ENCODE data around the gene SCNN1G.
A peak's percentile ranks its signal among the peaks of the same experiment; 100 is the strongest.

Gene SCNN1G

DNA sequence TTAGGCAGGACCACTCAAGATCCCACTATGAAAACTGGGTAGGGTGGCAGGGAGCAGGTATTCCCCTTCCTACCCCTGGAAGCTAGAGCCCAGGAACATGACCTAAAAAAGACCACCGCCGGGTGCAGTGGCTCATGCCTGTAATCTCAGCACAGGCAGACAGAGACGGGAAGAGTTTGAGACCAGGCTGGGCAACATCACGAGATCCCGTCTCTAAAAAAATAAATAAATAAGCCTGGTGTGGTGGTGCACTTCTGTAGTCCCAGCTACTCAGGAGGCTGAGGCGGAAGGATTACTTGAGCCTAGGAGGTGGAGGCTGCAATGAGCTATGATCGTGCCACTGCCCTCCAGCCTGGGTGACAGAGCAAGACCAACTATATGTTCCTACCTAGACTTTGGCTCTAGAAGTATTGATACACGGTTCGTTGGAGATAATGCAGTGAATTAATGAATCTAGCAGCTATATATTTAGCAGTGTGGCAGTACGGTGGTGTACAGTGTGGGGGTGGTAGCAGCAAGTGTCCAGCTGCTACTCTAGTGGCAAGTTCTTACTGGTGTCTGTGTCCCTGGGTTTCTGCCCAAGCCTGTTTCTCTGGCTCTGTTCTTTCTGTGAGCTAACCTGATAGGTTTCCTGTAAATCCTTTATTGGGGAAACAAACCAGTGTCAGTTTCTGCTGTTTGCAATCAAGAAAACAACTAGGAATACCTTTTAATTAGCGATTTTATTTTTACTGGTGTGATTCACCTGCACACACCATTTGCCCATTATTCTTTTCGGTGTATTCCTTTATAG lies 30.0 kb upstream of the SCNN1G start:
- no peak for DNase-seq (ENCODE audit: low spot score)

DNA sequence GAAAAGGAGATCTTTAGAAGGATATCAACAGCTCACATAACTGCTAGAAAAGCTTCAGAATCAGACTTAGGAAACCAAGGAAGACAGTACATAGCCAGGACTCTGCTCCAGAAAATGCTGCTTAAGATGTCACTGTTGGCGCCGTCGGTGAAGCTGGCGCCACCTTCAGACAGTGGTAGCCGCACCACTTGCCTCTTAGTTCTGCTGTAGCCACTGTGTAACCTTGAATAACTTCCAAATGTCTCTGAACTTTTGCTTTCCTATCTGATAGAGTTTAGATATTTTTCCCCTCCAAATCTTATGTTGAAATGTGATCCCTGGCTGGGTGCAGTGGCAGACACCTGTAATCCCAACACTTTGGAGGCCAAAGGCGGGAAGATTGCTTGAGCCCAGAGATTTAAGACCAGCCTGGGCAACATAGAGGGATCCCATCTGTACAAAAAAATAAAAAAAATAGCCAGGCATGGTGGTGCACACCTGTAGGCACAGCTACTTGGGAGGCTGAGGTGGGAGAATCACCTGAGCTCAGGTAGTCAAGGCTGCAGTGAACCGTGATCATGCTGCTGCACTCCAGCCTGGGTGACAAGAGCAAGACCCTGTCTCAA lies 27.0 kb upstream of the SCNN1G start:
- DNase-seq (ENCODE audit: low spot score), result no peak

DNA sequence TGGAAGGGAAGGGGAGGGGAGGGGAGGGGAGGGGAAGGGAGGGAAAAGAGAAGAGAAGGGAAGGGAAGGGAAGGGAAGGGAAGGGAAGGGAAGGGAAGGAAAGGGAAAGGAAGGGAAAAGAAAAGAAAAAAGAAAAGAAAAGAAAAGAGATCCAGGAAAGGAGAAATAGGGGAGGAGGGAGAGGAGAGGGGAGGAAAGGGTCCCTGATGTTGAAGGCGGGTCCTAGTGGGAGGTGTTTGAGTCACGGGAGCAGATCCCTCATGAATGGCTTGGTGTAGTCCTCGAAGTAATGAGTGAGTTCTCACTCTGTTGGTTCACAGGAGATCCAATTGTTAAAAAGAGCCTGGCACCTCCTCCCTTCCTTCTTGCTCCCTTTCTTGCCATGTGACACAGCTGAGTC lies 26.4 kb upstream of the SCNN1G start:
- DNase-seq (ENCODE audit: low spot score), result no peak

DNA sequence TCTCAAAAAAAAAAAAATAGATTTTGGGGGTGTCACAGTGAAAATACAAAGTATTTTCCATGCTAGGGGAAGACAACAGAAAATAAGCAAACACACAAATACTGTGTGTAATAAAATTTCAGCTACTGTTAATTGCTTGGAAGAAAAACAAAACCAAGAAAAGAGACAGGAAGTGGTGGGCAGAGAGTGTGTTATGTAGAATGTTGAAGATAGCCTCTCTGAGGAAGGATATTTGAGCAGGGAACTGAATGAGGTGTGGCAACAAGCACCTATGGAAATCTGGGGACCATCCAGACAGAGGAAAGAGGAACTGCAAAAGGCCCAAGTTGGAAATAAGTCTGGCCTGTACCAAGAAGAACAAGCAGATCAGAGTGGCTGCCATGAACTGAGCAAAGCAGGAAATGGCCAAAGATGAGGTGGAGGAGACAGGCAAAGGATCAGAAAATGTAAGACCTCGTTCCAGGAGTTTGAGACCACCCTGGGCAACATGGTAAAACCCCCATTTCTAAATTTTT lies 25.5 kb upstream of the SCNN1G start:
- no peak for DNase-seq (ENCODE audit: low spot score)

DNA sequence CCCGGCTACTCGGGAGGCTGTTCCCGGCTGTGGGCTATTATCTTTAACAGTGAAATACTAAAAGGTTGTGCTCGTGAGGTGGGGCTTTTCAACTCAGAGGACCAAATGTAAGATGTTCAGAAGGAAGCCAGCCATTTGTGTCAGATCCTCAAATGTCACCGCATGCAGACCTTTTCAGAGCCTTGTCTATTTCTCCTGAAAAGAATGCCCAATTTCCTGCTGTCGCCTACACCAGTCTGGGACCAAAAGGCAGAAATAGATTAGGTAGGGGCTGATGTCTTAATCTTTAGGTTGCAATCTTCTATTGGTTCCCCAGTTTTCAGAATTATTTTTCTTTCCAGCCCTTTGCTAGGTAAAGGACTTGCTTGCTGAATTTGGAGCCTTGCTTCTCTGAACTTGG lies 24.4 kb upstream of the SCNN1G start:
- no peak for DNase-seq (ENCODE audit: low spot score)

DNA sequence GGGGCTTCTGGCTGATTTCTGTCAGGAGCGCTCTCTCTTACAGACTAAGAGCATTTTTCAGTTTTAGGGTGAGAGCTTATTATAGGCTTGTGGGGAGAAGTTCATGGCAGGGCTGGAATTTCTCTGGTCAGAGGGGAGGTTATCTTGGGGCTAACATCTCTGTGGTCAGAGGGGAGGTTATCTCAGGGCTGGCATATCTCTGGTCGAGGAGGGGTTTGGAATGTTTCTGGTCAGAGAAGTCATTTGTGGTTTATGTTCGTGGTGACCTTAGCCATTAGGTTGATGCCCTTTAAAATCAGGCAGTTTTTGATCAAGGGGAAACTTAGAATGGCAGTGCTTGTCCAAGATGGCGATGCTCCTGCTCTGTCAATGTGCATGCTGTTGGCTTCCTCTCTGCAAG lies 22.5 kb upstream of the SCNN1G start:
- DNase-seq (ENCODE audit: low spot score), result no peak

DNA sequence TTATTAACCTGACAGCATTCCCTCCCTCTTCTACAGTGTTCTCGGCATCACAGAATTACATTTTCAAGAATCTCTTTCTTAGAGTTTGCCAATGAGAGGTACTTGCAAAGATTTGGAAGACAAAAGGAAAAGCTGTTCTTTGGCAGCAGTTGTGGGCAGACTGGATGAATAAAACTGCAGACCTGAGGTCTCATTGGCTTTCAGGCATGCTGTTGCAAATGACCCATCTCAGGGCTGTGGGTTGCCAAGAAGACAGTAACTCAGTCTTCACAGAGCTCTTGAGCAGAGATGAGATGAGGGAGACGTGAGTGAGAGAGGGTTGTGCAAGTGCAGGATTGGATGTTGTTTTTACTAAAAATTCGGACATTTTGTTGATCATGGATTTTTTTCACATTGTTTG lies 22.0 kb upstream of the SCNN1G start:
- DNase-seq (ENCODE audit: low spot score), result no peak

DNA sequence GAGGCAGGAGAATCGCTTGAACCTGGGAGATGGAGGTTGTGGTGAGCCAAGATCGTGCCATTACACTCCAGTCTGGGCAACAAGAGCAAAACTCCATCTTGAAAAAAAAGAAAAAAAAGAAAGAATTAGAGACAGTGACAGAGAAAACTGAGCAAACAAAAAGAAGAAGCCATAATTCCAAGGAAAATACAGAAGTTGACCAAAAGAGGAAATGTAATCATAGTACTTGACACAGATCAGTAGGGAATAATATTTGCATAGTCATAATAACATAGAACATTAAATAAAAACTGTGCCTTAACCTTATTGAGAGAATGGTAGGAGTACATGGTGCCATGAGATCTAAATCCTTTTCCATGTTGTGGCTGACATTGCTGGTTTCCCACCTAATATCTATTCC lies 18.6 kb upstream of the SCNN1G start:
- no peak for DNase-seq (ENCODE audit: low spot score)

DNA sequence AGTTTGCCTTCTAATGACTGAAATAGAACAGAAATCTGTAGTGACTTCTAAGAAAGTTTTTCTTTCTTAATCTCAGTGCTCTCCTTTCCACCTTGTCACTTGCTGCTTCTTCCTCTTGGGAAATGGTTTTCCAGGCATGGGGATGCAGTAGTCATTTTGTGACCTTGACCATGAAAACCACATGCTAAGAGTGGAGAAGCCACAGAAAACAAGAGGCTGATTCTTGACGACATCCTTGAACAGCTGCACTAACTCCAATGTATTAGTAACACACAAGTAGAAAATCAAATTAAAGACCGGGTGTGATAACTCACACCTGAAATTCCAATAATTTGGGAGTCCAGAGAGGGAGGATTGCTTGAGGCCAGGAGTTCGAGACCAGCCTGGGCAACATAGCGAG lies 17.8 kb upstream of the SCNN1G start:
- DNase-seq (ENCODE audit: low spot score), result no peak

DNA sequence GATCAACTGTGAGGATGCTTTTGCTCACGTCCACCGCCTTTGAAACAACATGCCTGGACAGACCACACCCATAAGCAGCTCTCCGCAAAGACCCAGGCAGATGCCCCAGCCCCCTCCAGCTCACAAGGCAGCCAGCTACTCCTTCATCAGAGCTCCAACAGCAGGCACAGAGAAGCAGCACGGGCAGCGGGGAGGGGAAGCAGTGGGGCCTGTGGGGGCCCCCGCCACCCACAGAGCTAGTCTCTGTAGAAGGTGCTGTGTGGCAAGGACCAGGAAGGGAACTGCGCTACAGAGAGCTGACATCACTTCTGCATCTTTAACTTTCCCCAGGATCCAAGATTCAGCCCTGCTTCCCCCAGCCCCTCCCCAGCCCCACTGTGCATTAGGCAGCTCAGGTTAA lies 10.0 kb upstream of the SCNN1G start:
- no peak for DNase-seq (ENCODE audit: low spot score)

DNA sequence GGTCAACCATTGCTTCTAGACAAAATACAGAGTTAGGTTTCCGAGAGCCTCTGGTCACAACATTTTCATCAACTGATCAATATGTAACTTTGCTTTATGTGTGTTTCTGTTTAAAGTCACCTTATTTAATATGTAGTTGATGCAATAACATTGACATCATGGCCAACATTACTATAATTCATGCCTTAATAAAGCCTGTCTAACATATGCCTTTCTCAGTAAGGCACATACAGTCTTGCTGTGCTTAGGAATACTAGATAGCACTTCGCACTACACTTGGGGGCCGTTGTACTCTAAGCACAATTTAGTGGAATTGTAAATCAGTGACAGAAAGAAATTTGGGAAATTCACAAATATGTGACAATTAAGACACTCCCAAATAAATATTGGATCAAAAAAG lies 9.6 kb upstream of the SCNN1G start:
- DNase-seq (ENCODE audit: low spot score), result no peak

DNA sequence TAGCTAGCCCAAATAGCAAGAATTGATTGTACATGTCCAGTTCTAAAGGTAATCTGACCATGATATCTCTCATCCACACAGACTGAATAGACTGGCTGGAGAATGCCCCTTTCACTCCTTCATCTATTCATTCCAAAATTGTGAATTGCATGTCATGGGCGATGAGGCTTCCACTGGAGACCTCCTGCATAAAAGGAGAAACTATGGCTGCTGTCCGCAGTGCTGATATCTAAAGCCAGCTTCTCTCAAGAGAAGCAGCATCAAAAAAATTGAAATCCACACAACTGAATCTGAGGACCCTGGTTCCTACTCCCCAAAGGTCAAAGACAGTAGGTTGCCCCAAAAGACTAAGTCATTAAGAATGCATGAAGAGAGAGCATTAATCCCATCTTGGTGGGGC lies 7.9 kb upstream of the SCNN1G start:
- no peak for DNase-seq (ENCODE audit: low spot score)

DNA sequence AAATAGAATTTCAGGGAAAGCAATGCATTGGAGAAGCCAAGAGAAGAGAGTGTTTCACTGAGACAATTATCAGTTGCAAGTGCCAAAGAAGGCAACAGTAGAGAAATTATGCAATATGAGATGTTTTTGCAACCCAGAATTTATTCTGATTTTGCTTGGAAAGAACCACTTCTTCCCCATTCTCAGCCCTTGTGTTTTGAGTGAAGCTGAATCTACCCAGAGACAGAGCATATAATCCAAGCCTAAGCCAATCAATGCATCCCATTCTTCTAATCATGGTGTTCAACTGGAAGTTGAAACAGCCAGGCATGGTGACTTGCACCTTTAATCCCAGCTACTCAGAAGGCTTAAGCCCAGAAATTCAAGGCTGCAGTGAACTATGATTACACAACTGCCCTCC lies 6.9 kb upstream of the SCNN1G start:
- DNase-seq (ENCODE audit: low spot score), result no peak

DNA sequence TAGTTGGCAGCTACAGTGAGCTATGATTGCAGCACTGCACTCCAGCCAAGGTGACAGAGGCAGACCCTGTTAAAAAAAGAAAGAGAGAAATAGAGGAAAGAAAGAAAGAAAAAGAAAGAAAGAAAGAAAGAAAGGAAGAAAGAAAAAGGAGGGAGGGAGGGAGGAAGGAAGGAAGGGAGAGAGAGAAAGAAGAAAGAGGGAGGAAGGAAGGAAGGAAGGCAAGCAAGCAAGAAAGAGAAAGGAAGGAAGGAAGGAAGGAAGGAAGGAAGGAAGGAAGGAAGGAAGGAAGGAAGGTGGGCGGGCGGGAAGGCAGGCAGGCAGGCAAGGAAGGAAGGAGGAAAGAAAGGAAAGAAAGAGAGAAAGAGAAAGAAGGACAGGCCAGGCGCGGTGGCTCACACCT lies 1.0 kb upstream of the SCNN1G start:
- DNase-seq (ENCODE audit: low spot score), result no peak

DNA sequence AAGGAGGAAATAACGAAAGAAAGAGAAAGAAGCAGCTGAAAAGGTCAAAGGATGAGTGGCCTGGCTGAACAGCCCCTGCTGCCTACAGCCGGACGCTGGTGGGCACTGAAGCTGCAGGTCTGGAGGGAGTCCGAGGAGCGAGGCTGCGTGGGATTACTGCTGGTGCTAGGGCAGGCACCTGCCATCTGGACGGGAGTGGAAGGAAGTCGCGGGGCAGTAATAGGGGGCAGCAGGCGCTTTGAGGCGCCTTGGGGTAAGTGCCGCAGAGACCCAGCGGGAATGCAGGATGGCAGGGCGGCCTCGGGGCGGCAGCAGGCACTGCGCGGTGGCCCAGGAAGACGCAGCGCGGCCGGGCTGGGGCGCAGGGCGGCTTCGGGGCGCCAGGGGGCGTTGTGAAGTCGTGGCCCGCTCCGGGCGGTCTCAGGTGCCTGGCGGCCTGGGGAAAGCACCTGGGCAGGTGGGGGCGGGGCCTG lies 303 bp upstream of the SCNN1G start:
- DNase-seq (ENCODE audit: low spot score), result peak; percentile 49

DNA sequence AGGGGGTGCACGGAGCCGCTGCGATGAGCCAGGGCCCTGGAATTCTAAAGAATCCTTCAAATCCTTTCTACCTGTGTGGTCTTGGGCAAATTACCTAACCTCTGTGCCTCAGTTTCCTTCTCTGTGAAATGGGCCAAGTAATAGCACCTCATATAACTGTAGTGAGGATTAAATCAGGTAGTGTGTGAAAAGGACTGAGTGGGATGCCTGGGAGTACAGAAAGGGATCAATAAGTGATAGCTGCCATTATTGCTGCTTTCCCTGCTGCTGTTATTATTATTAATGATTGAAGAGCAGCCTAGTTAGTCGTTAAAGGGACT lies 958 bp downstream of the SCNN1G start:
- DNase-seq (ENCODE audit: low spot score), result no peak

DNA sequence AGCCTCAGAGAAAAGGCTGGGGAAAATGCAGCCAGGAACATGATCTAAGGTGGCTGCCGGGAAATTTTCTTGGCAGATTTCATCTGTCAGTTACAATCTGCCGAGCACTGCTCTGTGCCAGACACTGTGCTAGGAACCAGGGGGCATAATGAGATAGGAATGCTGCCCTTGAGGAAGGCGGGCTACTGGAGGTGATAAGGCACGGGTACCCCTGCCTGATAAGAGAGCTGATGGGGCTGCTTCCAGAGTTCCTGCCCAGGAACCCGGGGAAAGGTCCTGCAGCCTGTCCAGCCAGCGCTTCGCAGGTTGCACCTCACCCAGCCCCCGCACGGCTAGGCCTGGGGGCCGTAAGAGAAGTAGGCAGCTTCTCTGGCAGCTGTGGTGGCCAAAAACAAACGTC lies 3.1 kb downstream of the SCNN1G start:
- no peak for DNase-seq (ENCODE audit: low spot score)

DNA sequence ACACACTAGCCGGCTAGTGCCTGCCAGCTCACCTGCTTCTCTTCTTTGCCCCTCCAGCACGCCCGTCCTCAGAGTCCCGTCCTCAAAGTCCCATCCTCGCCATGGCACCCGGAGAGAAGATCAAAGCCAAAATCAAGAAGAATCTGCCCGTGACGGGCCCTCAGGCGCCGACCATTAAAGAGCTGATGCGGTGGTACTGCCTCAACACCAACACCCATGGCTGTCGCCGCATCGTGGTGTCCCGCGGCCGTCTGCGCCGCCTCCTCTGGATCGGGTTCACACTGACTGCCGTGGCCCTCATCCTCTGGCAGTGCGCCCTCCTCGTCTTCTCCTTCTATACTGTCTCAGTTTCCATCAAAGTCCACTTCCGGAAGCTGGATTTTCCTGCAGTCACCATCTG lies 3.6 kb downstream of the SCNN1G start:
- DNase-seq (ENCODE audit: low spot score), result no peak

DNA sequence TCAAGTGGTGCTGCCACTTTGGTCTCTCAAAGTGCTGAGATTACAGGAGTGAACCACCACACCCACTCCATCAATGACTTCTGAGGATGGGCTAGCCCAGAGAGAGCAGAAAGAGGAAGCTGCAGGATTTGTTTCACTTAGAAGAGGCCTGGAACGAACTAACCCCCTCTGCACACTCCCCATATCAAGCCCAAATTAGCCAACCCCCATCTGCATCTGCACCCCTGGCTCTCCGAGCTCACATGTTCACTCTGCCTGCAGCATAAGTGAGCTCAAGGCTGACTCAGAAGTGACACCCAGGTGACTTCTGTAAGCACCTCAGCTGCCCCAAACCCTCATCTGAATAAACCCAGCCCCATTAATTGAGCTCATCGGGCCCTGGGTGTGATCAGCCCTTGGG lies 4.8 kb downstream of the SCNN1G start:
- DNase-seq (ENCODE audit: low spot score), result no peak

DNA sequence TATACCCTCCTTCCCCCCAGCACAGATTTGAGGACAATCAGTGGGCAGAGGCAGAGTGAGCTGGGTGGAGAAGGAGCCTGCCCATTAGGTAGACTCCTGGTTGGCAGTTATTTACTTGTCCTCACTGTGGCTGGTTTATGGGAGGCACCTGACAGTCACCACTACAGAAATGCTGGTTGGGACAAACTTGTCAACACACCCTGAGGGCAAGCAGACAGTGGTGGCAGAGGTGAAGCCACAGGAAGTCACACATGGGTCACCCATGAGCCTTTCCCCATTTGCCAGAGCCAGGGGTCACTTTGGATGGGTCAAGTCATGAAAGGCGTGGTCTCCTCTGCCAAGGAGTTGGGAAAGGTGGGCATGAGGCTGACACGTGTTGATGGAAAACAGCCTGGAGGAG lies 6.4 kb downstream of the SCNN1G start:
- no peak for DNase-seq (ENCODE audit: low spot score)

DNA sequence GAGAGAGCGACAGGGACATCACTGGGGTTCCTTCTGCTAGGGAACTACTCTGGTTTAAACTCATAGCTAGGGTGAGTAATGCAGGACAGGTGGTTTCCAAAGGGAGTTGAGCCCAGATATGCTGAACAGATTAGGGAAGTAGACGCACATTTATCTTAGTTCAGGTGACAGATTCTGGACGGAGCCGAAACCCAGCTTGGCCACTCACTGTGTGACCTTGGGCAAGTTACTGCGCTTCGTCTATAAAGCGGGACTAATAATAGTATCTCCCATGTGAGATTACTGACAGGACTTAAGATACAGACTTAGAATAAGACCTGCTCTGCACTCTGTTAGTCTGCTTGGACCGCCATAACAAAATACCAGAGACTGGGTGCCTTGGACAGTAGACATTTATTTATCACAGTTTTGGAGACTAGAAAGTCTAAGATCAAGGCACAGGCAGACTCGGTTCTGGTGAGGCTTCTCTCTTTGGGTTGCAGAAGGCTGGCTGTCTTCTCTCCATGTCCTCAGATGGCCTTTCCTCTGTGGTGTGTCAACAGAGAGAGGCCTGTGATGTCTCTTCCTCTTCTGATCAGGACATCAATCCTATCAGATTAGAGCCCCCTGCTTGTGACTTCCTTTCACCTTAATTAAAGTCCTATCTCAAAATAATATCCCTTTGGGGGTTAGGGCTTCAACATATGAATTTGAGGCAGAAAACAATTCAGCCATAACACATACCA lies 12.1 kb downstream of the SCNN1G start:
- DNase-seq (ENCODE audit: low spot score), result no peak

DNA sequence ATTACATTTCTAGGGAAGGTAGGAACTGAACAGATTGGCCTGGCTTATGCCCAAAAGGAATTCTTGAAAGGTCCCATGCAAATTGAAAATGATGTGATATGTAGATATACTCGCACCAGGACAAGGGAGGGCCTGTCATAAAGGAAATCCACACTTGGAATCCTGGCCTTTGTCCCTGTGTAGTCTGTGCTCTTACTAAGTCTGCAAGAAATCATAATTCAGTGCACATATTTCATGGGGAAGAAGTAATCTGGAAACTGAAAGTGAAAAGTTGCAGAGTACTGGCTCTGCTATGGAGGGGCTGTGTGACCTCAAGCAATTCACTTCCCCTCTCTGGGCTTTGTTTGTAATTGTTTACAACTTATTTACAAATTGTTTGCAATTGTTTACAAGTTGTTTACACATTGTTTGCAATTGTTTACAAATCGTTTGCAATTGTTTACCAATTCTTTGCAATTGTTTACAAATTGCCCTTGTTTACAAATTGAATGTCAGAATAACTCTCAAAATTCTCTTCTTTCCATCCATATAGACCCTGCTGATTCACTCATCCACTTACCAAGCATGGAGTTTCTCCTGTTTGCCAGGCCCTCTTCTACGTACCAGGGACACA lies 12.9 kb downstream of the SCNN1G start:
- no peak for DNase-seq (ENCODE audit: low spot score)

DNA sequence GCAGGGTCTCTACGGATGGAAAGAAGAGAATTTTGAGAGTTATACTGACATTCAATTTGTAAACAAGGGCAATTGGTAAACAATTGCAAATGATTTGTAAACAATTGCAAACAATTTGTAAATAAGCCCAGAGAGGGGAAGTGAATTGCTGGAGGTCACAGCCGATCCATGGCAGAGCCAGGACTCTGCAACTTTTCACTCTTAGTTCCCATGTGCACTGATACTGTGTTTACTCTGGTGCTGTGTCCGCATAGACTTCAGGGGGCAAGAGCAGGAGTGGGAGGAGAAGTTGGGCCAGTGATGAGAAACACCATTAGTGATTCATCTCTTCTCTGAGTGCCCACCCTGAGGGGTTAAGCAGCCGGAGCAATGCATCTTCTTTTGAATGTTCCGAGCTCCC lies 14.0 kb downstream of the SCNN1G start:
- no peak for DNase-seq (ENCODE audit: low spot score)

Measured in globus pallidus (tissue), 1 donor.